GM21360 (cell line): ENCODE results near the gene WASF2.

ENCODE experiments used
- ATAC-seq: cut with Tn5 transposase; IDR thresholded peaks from one replicate; pipeline ENCODE4 v1.9.1; 2021; ENCODE audit warnings: mild to moderate bottlenecking, moderate library complexity; ENCODE audit not compliant: unreplicated experiment

WASF2 gene

GRCh38 chr1:27381969-27382762 lies 107.8 kb downstream of the WASF2 start:
- ATAC-seq: no peak

GRCh38 chr1:27380766-27381733 lies 108.9 kb downstream of the WASF2 start:
- ATAC-seq: no peak

GRCh38 chr1:27380224-27380623 lies 109.7 kb downstream of the WASF2 start:
- ATAC-seq: no peak

- ATAC-seq: no peak
Observed at GRCh38 chr1:27379564-27380122, 110.3 kb downstream of the WASF2 start.

GRCh38 chr1:27377760-27378495 lies 112.0 kb downstream of the WASF2 start:
- no peak for ATAC-seq

GRCh38 chr1:27374362-27375086 lies 115.4 kb downstream of the WASF2 start, which contains the start of gene FCN3:
Gene FCN3, minus strand, starts transcription at chr1:27374824. Its CDS starts 6 bp downstream, at chr1:27374818.
- no peak for ATAC-seq

GRCh38 chr1:27372808-27373690 lies 116.9 kb downstream of the WASF2 start:
- ATAC-seq: no peak

GRCh38 chr1:27372022-27372807 lies 117.8 kb downstream of the WASF2 start:
- no peak for ATAC-seq

- ATAC-seq: no peak
Observed at GRCh38 chr1:27368869-27369582, 120.9 kb downstream of the WASF2 start.

GRCh38 chr1:27367160-27367650 lies 122.8 kb downstream of the WASF2 start:
- ATAC-seq: no peak

- ATAC-seq: peak; percentile 42
Observed at GRCh38 chr1:27366411-27367159, 123.4 kb downstream of the WASF2 start, which contains the start of gene MAP3K6. Gene MAP3K6, minus strand, starts transcription at chr1:27366961. Its CDS starts 364 bp downstream, at chr1:27366597.

- peak; percentile 37 for ATAC-seq
Observed at GRCh38 chr1:27366113-27366410, 123.9 kb downstream of the WASF2 start.

GRCh38 chr1:27365372-27366112 lies 124.4 kb downstream of the WASF2 start:
- peak; percentile 30 for ATAC-seq

- ATAC-seq: no peak
Observed at GRCh38 chr1:27364696-27365371, 125.1 kb downstream of the WASF2 start.
